Smooth muscle cell of the umbilical artery (primary cell): ENCODE measurements around the gene BRK1. TPM values are rescaled to one million over a fixed set of nuclear protein-coding genes. Genes with fewer than 3 reads are reported as not detected.

Experiments used
- total RNA-seq: library from RNA; depleted of rRNA; stranded (reverse); fragments of >200 nt; gene quantifications from 2 replicates; pipeline ENCODE4 v1.2.3, GENCODE V29; 2014

The BRK1 gene
- 89.8 and 101 TPM in 2 replicates for total RNA-seq

DNA sequence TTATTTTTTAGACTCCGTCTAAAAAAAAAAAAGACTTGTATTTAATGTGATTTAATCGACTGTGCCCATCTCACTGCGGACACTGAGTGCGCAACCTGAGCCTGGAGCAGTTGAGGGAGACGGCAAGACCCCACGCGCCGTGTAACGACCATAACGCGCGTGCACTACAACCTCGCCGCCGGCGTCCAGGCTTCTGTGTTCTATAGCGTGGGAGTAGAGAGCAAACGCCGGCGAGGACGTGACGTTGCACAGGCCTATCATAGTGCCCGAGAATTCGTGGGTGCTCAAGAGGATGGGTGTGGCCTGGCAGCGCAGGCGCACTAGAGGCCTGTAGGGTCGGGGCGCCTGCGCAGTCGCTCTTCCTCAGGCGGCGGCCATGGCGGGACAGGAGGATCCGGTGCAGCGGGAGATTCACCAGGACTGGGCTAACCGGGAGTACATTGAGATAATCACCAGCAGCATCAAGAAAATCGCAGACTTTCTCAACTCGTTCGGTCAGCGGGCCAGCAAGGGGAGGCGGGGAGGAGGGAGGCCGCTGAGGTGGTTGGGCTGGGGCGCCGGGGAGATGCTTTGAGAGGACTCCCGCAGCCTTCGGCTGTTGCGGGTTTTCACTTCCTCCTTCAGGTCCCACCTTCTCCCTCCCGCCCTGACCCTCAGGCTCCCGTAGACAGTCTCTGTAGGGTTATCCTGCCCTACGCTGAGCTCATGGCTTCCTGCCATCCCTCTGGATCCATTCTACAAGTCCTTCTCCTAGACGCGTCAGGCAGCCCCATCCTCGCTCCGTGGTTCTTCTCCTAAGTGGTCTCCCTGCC, at the start of gene BRK1:
TSS of gene BRK1 (plus strand) at position 350 of the 812 bp plus-strand sequence. CDS start at position 377, 27 bp downstream.

GRCh38 chr3:10108091-10108490, 7.4 kb upstream of the BRK1 start, which contains the start of gene FANCD2OS:
TSS of gene FANCD2OS (minus strand) at chr3:10108255. CDS start at chr3:10104774, 3,481 bp downstream.

GRCh38 chr3:10164546-10165393, 49.3 kb downstream of the BRK1 start, which contains the start of gene IRAK2:
TSS of gene IRAK2 (plus strand) at chr3:10164919. CDS start at chr3:10164955, 36 bp downstream.

Other genes starting within 250 kb of the BRK1 start
- 0.09 TPM in 1 of 2 replicates, not detected in the other for gene CIDEC, start 235.4 kb upstream of the BRK1 start, total RNA-seq
- 17.6 and 24.3 TPM in 2 replicates for gene JAGN1, start 225.1 kb upstream of the BRK1 start, total RNA-seq
- under 0.01 and 0.23 TPM in 2 replicates for gene IL17RE, start 212.8 kb upstream of the BRK1 start, total RNA-seq
- 21.5 and 35.0 TPM in 2 replicates for gene IL17RC, start 198.6 kb upstream of the BRK1 start, total RNA-seq
- 82.0 and 124 TPM in 2 replicates for gene CRELD1, start 181.8 kb upstream of the BRK1 start, total RNA-seq
- 2.4 and 3.0 TPM in 2 replicates for gene PRRT3, start 163.3 kb upstream of the BRK1 start, total RNA-seq
- 60.3 and 90.1 TPM in 2 replicates for gene EMC3, start 128.8 kb upstream of the BRK1 start, total RNA-seq
- gene FANCD2, start 89.2 kb upstream of the BRK1 start, total RNA-seq = 3.0 and 12.1 TPM in 2 replicates
- not detected in 2 replicates for gene FANCD2OS, start 7.4 kb upstream of the BRK1 start, total RNA-seq
- 35.3 and 37.3 TPM in 2 replicates for gene VHL, start 26.1 kb downstream of the BRK1 start, total RNA-seq
- gene IRAK2, start 49.2 kb downstream of the BRK1 start, total RNA-seq = 8.0 and 12.9 TPM in 2 replicates
- 9.2 and 18.2 TPM in 2 replicates for gene TATDN2, start 132.8 kb downstream of the BRK1 start, total RNA-seq
- gene GHRL, start 177.3 kb downstream of the BRK1 start, total RNA-seq = not detected in 2 replicates
- 309 and 391 TPM in 2 replicates for gene SEC13, start 205.4 kb downstream of the BRK1 start, total RNA-seq